HG02840 (cell line): ENCODE data around the gene CFAP69.

Experiments used
- ATAC-seq: cut with Tn5 transposase; IDR thresholded peaks from one replicate; pipeline ENCODE4 v1.9.1; 2021; ENCODE audit warnings: mild to moderate bottlenecking, moderate library complexity, moderate number of reproducible peaks; ENCODE audit not compliant: unreplicated experiment, low FRiP score

The CFAP69 gene

DNA sequence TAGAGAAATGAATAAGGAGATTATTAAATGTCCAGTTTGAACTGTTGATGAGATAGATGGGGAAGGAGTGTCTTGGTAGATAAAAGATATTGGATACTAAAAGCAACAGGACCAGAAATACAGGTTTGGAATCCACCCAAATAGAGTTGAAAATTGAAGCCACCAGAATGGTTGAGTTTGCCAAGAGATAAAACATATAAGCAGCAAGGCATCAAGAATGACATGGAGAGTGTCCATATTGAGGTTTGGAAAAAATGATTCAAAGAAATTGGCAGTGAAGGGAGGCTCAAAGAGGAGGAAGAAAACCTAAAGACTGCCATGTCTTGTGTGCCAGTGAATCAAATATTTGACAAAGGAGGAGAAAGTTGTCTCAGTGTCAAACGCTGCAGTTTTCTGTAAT lies 24.2 kb downstream of the CFAP69 start:
- no peak for ATAC-seq

DNA sequence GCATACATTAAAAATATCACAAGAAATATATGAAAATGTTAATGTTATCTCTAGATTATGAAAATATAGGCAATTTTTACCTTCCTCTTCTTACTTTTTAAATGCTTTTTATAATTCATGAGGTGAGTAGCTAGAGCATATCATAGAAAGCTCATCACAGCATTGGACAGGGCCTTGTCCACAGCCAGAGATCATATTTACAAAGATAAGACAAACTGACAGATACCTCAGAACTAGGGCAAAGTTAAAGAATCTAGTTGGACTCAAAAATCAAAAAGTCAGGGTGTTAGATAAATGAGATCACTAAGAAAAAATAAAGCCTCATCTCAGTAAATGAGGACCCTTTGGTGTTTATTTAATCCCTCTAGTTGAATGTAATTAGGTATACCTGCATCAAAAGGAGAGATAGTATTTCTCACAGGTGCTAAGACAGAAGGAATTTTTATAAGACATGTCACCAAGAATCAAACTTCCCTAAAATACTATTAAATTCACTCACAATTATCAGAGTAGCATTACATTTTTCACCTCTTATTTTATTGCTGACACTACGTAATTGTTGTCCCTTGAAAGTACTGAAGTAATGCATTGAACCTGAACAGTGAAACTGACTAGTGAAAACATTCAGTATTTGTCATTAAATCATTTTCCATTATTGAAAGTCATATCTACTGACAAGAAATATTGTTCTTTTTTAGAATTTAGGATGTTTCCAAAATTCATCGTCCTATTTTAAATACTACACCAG lies 25.6 kb downstream of the CFAP69 start:
- ATAC-seq: no peak

DNA sequence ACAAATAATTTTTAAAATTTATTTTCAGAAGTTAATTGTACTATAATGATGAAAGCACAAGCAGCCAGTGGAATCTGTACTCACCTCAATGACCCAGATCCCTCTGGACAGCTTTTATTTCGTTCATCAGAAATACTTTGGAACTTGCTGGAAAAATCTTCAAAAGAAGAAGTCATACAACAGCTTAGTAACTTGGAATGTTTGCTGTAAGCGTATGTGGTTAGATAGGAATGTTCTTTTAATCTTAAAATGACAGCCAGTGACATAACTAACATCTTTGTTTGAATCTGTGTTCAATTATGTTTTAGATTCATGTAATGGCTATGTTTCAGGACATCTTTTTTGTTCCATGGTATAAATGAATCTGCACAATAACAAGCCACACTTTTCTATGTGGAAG lies 26.8 kb downstream of the CFAP69 start:
- no peak for ATAC-seq

DNA sequence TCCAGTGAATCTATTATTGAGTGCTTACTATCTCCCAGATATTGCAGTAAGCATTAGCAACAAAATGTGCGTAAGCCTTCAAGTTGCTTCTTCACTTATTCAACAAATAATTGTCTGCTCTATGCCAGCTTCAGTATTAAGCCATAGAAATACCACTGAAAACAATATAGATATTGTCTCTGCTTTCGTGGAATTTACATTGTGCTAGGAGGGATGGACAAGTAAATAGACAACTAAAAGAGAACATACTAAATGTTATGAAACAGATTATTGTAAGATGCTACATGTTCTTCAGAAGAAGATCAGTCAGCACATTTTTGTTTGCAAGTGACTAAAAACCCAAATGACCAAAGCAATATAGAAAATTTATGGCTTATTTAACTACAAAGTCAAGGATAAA lies 27.3 kb downstream of the CFAP69 start:
- no peak for ATAC-seq

DNA sequence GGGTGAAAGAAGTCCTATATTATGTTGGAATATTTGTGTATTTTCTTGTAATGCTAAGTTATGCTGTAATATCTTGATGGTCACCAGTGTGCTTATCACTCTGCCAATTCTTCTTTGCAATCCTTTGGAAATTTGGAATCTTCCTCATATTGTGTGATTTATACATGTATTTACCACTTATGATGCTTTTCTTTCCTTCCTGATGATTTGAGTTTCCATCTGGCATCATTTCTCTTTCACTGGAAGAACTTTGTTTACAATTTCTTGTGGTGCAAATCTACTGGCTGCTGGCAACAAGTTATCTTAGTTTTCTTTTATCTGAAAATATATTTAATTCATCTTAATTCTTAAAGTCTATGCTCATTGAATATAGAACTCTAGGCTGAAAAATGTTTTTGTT lies 29.2 kb downstream of the CFAP69 start:
- no peak for ATAC-seq

DNA sequence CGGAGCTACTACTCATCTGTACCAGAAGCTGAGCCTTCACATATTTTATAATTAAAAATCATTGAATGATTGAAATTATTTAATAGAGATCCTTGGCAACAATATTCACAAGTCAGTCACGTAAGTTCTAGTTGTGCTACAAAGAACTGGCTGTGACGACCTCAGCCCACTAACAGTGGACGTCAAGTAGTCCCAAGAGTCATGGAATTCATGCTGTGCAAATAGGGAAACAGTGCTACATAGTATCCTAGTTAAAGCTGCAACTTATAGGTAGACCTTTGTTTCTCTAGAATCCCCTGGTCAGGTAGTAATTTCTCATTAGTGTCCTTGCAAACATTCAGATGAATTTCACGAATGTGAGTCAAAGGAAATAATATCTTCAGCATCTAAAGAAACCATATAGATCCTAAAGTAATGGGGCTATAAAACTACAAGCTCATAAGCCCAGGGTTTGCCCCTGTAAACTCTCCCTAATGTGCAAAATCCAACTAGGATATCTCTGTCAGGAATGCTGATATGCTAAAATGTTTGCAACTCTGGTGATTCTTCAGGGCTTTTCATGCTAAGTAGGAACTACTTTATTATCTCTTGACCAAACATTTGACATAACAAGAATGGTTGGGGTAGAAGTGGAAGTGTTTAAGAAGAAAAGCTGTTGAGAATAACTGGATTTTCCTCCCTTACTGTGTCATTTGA lies 31.2 kb downstream of the CFAP69 start:
- ATAC-seq: no peak

DNA sequence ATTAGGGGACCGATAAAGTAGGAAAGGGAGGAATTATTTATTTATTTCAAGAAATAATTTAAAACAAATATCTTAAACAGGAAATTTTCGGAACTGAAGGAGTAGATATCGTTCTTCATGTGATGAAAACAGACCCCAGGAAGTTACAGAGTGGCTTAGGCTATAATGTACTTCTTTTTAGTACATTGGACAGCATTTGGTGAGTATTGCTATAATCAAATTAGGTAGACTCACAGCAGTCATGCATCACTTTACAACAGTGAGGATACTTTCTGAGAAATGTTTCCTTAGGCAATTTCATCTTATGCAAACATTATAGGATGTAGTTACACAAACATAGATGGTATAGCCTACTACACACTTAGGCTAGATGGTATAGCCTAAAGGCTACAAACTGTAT lies 43.2 kb downstream of the CFAP69 start:
- ATAC-seq: no peak

DNA sequence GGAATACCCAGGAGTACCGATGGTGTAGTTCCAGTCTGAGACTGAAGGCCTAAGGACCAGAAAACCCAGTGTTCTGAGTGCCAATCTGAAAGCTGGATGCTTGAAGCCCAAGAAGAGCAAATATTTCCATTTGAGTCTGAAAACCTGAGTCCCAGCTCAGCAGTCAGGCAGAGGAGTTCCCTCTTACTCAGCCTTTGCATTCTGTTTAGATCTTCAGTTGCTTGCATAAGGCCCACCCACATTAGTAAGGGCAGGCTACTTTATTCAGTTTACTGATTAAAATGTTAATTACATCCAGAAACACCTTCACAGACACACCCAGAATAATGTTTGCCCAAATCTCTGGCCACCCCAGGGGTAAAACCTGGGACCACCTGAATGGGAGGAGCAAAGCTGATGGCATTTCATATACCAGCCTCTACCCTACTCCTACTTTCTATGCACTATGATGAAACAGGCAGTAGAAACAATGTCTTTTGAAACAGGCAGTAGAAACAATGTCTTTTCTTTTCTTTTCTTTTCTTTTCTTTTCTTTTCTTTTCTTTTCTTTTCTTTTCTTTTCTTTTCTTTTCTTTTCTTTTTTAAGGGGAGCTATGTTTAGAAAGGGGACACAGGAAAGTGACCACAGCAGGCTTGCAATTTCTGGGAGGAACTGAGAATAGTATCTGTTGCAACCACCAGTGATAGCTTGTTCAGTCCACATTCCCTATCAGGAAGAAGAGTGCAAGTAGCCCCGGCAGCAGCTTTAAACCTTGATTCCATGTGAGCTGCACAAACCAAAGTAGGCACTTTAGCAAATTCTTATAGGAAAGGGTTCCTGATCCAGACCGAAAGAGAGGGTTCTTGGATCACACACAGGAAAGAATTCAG lies 45.5 kb downstream of the CFAP69 start:
- no peak for ATAC-seq

DNA sequence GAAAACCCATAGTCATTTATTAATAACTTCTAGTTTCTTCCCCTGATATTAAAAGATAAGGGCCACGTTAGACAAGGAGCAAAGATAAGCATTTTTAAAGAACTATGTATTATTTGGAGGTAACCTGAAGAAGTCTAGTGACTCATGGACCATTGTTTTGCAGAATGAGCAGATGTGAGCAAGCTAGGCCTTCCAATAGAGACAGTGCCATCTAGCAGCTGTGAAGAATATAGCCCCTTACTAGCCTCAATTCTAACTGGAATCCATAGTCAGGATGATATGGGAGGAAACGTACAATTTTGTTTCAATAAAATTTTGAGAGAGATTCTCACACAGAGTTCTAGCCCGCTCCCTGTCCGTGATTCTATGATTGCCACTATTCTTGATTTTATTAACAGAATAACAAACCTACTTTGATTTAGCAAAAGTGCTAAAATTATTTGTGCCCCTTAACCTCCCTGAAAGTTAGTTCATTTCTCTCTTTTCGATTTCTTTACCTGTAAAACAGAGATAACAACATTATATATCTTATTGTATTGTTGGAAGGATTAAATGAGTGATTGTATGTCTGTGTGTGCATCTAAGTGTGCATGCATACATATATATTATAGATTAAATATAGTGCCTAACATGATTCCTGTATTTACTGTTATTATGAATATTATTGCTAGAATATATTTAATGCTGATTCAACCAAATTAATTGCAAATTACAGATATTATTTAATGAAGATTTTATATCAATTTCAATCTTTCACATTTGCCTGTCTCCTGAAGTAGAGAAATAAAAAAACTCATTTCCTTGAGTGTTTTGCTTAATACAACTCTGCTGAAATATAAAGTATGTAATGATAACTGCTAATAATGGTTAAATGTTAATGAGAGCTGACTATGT lies 53.4 kb downstream of the CFAP69 start:
- ATAC-seq: no peak

DNA sequence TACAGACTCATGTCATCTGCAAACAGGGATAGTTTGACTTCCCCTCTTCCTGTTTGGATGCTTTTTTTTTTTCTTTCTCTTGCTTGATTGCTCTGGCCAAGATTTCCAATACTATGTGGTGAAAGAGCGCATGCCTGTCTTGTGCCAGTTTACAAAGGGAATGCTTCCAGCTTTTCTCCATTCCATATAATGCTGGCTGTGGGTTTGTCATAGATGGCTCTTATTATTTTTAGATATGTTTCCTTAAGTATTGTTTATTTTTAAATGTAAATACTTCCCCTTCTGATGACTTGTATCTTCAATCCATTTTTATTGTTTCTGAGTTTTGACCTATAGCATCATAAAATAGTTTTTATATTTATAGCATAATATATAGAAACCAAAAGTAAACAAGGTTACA lies 58.3 kb downstream of the CFAP69 start:
- no peak for ATAC-seq

DNA sequence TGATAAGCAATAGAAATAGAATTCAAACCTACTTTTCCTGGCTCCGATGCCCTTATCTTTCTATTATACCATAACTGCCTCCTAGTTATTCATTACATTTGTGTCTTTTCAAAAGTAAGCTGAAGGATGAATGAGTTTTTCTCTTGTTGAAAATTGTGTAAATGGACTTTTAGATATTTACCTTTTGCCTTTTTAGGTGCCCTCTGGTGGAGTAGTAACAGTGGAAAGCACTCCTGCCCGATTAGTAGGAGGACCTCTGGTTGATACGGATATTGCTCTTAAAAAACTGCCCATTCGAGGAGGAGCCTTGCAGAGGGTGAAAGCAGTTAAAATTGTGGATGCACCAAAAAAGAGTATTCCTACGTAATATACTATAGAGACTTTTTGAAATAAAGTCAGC lies 64.9 kb downstream of the CFAP69 start:
- ATAC-seq: no peak

DNA sequence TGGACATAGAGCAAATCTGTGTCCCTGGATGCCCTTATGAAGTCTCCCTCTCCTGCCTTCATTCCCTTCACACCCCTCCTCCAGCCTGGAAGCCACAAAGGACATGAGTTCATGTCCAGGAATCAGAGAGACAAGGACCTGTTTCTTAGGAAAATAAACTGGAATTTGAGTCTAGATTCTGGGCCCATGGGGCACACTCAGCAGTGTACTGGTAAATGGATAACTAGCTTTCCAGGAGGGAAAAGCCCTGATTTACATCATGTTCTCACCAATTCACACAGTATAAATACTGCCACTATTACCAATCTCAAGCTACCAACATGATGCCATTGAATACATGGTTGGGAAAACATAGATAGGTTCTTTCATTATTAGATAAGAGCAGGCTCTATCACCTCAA lies 66.2 kb downstream of the CFAP69 start:
- no peak for ATAC-seq

DNA sequence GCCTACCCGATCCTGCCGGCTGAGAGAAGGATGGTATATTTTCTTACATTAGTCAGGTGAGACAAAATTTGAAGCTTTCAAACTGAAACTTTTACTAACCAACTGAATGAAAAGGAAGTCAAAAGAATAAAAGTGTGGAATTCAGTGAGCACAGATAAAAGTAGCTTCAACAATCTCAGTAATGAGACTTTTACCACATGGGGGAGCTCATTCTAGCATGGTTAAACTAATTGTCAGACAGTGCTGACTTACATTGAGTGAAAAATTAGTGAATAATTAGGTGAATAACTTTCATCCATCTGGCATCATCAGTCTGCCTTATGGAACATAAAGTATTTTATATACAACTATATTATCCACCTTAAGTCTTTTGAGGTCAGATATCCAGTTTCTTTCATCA lies 67.8 kb downstream of the CFAP69 start:
- ATAC-seq: no peak

DNA sequence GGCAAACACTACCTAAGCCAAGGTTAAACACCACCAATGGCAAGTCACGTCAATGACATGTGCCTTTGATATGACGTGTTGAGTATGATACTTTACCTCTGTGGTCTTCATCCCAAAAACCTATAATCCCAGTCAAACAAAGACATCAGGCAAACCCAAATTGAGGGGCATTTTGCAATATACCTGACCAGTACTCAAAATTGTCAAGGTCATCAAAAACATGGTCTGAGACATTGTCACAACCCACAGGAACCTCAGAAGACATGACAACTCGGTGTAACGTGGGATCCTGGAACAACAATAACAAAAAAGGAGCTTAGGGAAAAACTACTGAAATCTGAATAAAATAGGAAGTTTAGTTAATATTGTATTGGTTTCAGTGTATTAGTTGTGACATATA lies 68.9 kb downstream of the CFAP69 start:
- no peak for ATAC-seq

DNA sequence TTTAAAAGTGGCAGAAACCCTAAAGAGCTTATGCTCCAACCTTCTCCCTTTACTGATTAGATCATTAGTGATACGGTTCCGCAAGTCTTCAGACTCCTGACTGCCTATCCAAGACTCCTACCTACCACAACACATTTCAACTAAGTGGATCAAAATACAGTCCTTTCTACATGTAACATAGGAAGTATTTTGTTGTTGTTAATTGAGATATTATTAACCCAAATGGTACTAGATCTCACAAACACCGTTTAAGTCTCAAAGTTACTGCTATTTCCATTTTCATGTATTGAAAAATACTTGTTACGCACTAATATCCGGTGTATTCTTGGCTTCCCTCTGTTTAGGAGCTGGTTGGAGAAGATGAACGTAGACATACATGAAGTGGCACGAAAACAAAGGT lies 75.0 kb downstream of the CFAP69 start:
- no peak for ATAC-seq

DNA sequence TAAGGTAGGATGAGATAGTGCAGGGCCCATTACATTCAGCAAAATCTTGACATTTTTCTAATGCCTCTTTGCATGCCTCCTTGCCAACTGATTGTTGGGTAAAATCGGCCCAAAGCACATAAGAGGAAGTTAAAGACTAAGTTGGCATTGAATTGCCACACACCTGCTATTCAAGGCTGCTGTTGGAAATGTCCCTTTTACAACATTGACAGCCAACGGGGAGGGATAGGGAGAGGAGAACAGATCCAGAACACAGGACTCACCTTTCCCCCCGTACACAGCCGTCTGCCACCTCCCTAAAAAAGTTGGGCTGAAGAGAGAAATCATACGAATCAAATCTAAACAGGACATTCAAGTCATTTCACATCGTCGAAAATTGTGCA lies 75.4 kb downstream of the CFAP69 start:
- no peak for ATAC-seq

DNA sequence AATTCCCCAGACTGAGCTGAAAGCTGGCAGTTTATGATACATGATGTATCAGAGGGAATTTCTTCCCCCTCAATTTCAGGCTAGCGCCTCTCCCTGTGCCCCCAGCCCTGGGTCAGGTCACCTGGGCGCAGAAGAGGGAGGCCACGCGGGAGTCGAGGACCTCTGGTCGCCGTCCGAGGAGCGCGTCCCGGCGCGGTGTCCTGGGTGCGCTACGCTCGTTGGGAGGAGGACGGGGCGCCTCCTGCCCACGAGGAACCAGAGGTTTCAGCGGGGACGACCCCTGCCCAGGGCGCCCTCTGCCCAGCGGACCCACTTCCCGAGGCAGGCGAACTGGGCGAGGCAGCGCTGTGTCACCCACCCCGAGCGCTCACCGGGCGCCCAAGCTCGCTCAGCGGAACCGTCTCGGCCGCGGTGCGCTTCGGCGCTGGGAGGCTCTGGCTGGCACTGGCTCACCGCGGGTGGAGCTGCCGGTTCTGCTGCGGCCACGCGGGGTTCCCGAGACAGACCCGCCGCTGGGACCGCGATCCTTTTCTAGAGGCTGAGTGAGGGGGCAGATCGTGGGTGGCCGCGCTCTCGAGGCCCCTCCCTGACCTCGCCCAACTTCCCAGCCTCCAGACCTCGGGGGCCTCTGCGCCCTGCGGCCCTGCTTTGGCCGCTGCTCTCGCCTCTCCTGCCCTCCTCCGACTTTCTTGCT lies 76.0 kb downstream of the CFAP69 start, which contains the start of gene FAM237B:
FAM237B (minus strand) TSS at position 504 of the 694 bp plus-strand sequence. CDS start 1,556 bp downstream, outside the sequence.
- ATAC-seq: no peak

DNA sequence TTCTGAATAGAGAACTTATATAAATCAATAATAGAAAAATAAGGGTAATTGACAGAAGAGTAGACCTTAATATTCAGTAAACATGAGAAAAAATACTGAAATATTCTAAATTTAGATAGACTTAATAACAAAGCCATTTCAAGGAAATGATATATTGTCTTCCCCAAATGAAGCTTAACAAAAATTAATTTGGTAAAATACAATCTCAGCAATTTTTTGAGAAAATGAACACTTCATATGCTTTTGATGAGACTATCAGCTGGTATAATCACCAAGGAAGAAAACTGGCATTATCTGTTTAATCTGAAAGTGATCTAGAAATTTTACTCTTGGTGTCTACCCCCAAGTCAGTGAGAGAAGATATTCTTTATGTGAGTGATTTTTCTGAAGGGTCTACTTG lies 77.9 kb downstream of the CFAP69 start:
- no peak for ATAC-seq

DNA sequence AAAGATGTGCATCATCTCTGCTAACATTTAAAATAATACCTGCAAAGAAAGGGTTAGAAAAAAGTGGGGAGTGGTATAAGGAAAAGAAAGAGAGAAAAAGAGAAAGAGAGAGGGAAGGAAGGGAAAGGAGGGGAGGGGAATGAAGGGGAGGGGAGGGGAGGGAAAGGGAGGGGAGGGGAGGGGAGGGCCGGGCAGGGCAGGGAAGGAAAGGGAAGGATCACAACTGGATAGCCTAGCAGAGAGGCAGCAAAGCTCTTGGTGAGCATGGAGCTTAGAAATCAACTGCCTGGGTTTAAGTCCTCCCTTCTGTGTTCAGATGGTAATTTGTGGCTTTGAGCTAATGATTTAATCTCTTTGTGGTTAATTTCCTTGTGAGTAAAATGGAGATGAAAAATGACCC lies 81.5 kb downstream of the CFAP69 start:
- ATAC-seq: no peak
